Endothelial cell of umbilical vein (primary cell): ENCODE results near the gene CDKN2AIP. TPM values are rescaled to one million over a fixed set of nuclear protein-coding genes. Genes with fewer than 3 reads are reported as not detected.

Experiments used
- BruUV-seq: library from RNA; stranded (reverse); fragments of 400-500 nt; replicated peaks from 2 replicates; lab custom pipeline; 2021; lab: Mats Ljungman, UMichigan
- CTCF ChIA-PET: fragments of 300-600, 350-600 bp; sonication (Branson Sonifier 250); formaldehyde crosslinking; loops from one replicate; lab custom pipeline; 2021; ENCODE audit warnings: antibody characterized with exemption, inconsistent platforms; lab: Charles Lee
- POLR2A ChIA-PET: fragments of 300-600, 350-600 bp; sonication (Branson Sonifier 250); formaldehyde crosslinking; loops from one replicate; lab custom pipeline; 2021; ENCODE audit warnings: antibody characterized with exemption, inconsistent platforms; lab: Charles Lee
- DNase-seq: peaks from one replicate; pipeline ENCODE4 v3.0.0-alpha.2; 2011; ENCODE audit warnings: low read depth, low spot score
- FAIRE-seq: peaks from 2 replicates; lab custom pipeline; 2011; peaks lifted over from hg19 to GRCh38; lab: Jason Lieb, UNC
- H2AFZ ChIP-seq: 2 replicates; pipeline ENCODE4 v1.6.0; 2012; ENCODE audit warnings: low read depth, low read length, control low read depth, inconsistent platforms
- H3K27ac ChIP-seq: 2 replicates; pipeline ENCODE4 v1.5.1; 2011; ENCODE audit warnings: low read depth, mild to moderate bottlenecking, control low read depth, low read length, moderate library complexity; ENCODE audit not compliant: insufficient read depth
- H3K27me3 ChIP-seq, 2 experiments: 2 replicates each; pipeline versions ENCODE4 v1.6.0 to v1.6.1; 2011; ENCODE audit warnings: low read length in 2 of 2, mixed read lengths in 1 of 2; ENCODE audit not compliant: control insufficient read depth in 2 of 2, insufficient read depth in 2 of 2
- H3K36me3 ChIP-seq, 2 experiments: 2 replicates in 1 of 2; 3 replicates in 1 of 2; pipeline ENCODE4 v1.5.1; 2011; ENCODE audit warnings: low read length in 2 of 2, mild to moderate bottlenecking in 1 of 2, moderate library complexity in 1 of 2; ENCODE audit not compliant: control insufficient read depth in 2 of 2, insufficient read depth in 2 of 2; ENCODE audit errors: extremely low read depth in 1 of 2
- H3K4me1 ChIP-seq: 3 replicates; pipeline ENCODE4 v1.5.1; 2011; ENCODE audit warnings: mild to moderate bottlenecking, low read length; ENCODE audit not compliant: control insufficient read depth, insufficient read depth; ENCODE audit errors: extremely low read depth
- H3K4me2 ChIP-seq: 2 replicates; pipeline ENCODE4 v1.6.1; 2011; ENCODE audit warnings: low read length, control low read depth, mixed read lengths; ENCODE audit not compliant: insufficient read depth
- H3K4me3 ChIP-seq, 3 experiments: fragments of 200-600 bp in 1 of 3; sonication (generic), shearing (Covaris generic) in 1 of 3; replicated peaks in 1 of 3; 2 replicates each; pipeline ENCODE4 v1.5.1; 2011 to 2016; ENCODE audit warnings: control low read depth in 3 of 3, low read length in 3 of 3, mild to moderate bottlenecking in 2 of 3, inconsistent platforms in 1 of 3, low read depth in 1 of 3, moderate library complexity in 1 of 3; ENCODE audit not compliant: insufficient read depth in 1 of 3
- H3K79me2 ChIP-seq: 2 replicates; pipeline ENCODE4 v1.6.0; 2012; ENCODE audit warnings: low read length, inconsistent platforms; ENCODE audit not compliant: control insufficient read depth, insufficient read depth
- H3K9ac ChIP-seq: replicated peaks from 2 replicates; pipeline ENCODE3; 2011; ENCODE audit warnings: low read length, control low read depth; ENCODE audit not compliant: insufficient read depth; ENCODE audit errors: extremely low read depth
- H3K9me1 ChIP-seq: replicated peaks from 3 replicates; pipeline ENCODE4 v1.6.0; 2011; ENCODE audit warnings: mild to moderate bottlenecking, low read length; ENCODE audit not compliant: control insufficient read depth, insufficient read depth; ENCODE audit errors: extremely low read depth
- H3K9me3 ChIP-seq: replicated peaks from 2 replicates; pipeline ENCODE4 v1.5.1; 2012; ENCODE audit warnings: low read length, inconsistent platforms; ENCODE audit not compliant: control insufficient read depth, insufficient read depth
- H4K20me1 ChIP-seq: replicated peaks from 2 replicates; pipeline ENCODE3; 2011; ENCODE audit warnings: mild to moderate bottlenecking, low read length; ENCODE audit not compliant: control insufficient read depth, insufficient read depth; ENCODE audit errors: extremely low read depth
- EZH2 ChIP-seq: IDR thresholded peaks from 2 replicates; pipeline ENCODE4 v1.6.1; 2012; ENCODE audit warnings: borderline replicate concordance, low read depth, mild to moderate bottlenecking, moderate library complexity, low read length, inconsistent platforms; ENCODE audit not compliant: severe bottlenecking
- FOS ChIP-seq: IDR thresholded peaks from 2 replicates; pipeline ENCODE4 v1.6.1; 2011; ENCODE audit warnings: mild to moderate bottlenecking, low read length, moderate library complexity, borderline replicate concordance; ENCODE audit not compliant: insufficient read depth
- GATA2 ChIP-seq: IDR thresholded peaks from 2 replicates; pipeline ENCODE4 v1.7.0; 2011; ENCODE audit warnings: low read depth, mild to moderate bottlenecking, moderate library complexity, mixed read lengths, low read length; ENCODE audit not compliant: insufficient read length, insufficient read depth
- JUN ChIP-seq: IDR thresholded peaks from 2 replicates; pipeline ENCODE4 v1.6.1; 2011; ENCODE audit warnings: borderline replicate concordance, low read depth; ENCODE audit not compliant: insufficient read length, insufficient read depth
- MAX ChIP-seq: IDR thresholded peaks from 2 replicates; pipeline ENCODE4 v1.6.1; 2011; ENCODE audit not compliant: insufficient read depth, insufficient read length
- MYC ChIP-seq: IDR thresholded peaks from one replicate; pipeline ENCODE4 v1.6.1; 2011; ENCODE audit warnings: mild to moderate bottlenecking, low read depth, low read length
- POLR2A ChIP-seq: IDR thresholded peaks from 2 replicates; pipeline ENCODE4 v1.6.1; 2012; ENCODE audit warnings: low read depth, mild to moderate bottlenecking, control low read depth, low read length
- POLR2AphosphoS5 ChIP-seq: IDR thresholded peaks from 2 replicates; pipeline ENCODE4 v1.6.1; 2012; ENCODE audit warnings: low read depth, mild to moderate bottlenecking, control low read depth, low read length, moderate library complexity; ENCODE audit not compliant: insufficient read depth
- dilution Hi-C: fragments of 300-500 bp; cut with MboI; formaldehyde crosslinking; loops from one replicate; pipeline ENCODE4 v1.15.0; 2019; ENCODE audit warnings: low sequenced_read_pairs; ENCODE audit not compliant: extremely low pct_ligation_motif_present
- intact Hi-C: fragments of 100-400 bp; cut with micrococcal nuclease; formaldehyde crosslinking; loops from one replicate; pipeline ENCODE4 v1.10.0; 2022
- polyA plus RNA-seq, 4 experiments: library from polyadenylated mRNA; depleted of rRNA in 3 of 4; stranded (reverse) in 3 of 4; unstranded in 1 of 4; fragments of >200 nt; gene quantifications; 2 replicates each; pipeline versions ENCODE4 v1.2.1 to v1.2.3, GENCODE V29; 2011 to 2012; ENCODE audit warnings: missing spikeins in 1 of 4
- total RNA-seq: library from RNA; stranded (reverse); gene quantifications from 2 replicates; pipeline ENCODE4 v1.2.3, GENCODE V29; 2021
- TF ChIP-seq, protein P1 (sequence below), 2 donors: IDR thresholded peaks; 1 replicate in 1 of 2; 2 replicates in 1 of 2; pipeline ENCODE4 v1.5.1; 2011; ENCODE audit warnings: low read length in 2 of 2, mild to moderate bottlenecking in 2 of 2, moderate library complexity in 2 of 2, control low read depth in 1 of 2, inconsistent platforms in 1 of 2, low read depth in 1 of 2; ENCODE audit not compliant: insufficient read depth in 1 of 2; ENCODE audit errors: extremely low read depth in 1 of 2

Gene CDKN2AIP
- total and polyA plus RNA-seq, 2 donors (not counting 3 experiments of a cell fraction or from before 2014, with no cell fraction given), result 5.1 to 12.8 TPM

GRCh38 chr4:183401473-183401872, 43.0 kb upstream of the CDKN2AIP start:
- TF ChIP-seq MYC (no peak), JUN (no peak), POLR2A (no peak), GATA2 (no peak), POLR2AphosphoS5 (no peak), EZH2 (no peak), FOS (no peak), MAX (no peak)
- TF ChIP-seq, protein P1, sequence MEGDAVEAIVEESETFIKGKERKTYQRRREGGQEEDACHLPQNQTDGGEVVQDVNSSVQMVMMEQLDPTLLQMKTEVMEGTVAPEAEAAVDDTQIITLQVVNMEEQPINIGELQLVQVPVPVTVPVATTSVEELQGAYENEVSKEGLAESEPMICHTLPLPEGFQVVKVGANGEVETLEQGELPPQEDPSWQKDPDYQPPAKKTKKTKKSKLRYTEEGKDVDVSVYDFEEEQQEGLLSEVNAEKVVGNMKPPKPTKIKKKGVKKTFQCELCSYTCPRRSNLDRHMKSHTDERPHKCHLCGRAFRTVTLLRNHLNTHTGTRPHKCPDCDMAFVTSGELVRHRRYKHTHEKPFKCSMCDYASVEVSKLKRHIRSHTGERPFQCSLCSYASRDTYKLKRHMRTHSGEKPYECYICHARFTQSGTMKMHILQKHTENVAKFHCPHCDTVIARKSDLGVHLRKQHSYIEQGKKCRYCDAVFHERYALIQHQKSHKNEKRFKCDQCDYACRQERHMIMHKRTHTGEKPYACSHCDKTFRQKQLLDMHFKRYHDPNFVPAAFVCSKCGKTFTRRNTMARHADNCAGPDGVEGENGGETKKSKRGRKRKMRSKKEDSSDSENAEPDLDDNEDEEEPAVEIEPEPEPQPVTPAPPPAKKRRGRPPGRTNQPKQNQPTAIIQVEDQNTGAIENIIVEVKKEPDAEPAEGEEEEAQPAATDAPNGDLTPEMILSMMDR (IDR thresholded peaks at IDR 0.05; ENCODE audit: extremely low read depth in 1 of 2, insufficient read depth in 1 of 2, low read depth in 1 of 2, low read length in 2 of 2), result no peak
- Histone ChIP-seq H3K9me3 (no peaks in the 10 kb centered on the region), H3K27ac (no peak overlapping the region), H3K4me3 (no peak overlapping the region), H3K36me3 (no peaks in the 10 kb centered on the region), H2AFZ (no peak overlapping the region), H3K27me3 (no peaks in the 10 kb centered on the region), H3K4me2 (no peak overlapping the region), H3K9me1 (no peaks in the 10 kb centered on the region), H3K79me2 (no peaks in the 10 kb centered on the region), H3K4me1 (peaks cover 6% of the 10 kb centered on the region), H3K9ac (no peak overlapping the region), H4K20me1 (no peaks in the 10 kb centered on the region)
- intact Hi-C loops, result no loop called here
- POLR2A ChIA-PET, result no interaction called here
- DNase-seq, result no peak
- no peak for FAIRE-seq
- CTCF ChIA-PET, result no interaction called here
- no TSS peak for BruUV-seq
- dilution Hi-C loops, result no loop called here
